Fibroblast of lung (primary cell): ENCODE measurements around the gene ZNF831.

Experiments
- EZH2 ChIP-seq: IDR thresholded peaks from 2 replicates; pipeline ENCODE4 v1.5.1; 2012; ENCODE audit warnings: low read length, control low read depth, mild to moderate bottlenecking; ENCODE audit errors: missing control alignments
- TF ChIP-seq, protein P1 (sequence below), 2 donors: IDR thresholded peaks in 1 of 2; conservative IDR thresholded peaks in 1 of 2; 1 replicate in 1 of 2; 2 replicates in 1 of 2; pipeline ENCODE4 v1.5.1; 2011 to 2012; ENCODE audit warnings: low read length in 2 of 2, control low read depth in 1 of 2, inconsistent platforms in 1 of 2, low read depth in 1 of 2, mild to moderate bottlenecking in 1 of 2

DNA sequence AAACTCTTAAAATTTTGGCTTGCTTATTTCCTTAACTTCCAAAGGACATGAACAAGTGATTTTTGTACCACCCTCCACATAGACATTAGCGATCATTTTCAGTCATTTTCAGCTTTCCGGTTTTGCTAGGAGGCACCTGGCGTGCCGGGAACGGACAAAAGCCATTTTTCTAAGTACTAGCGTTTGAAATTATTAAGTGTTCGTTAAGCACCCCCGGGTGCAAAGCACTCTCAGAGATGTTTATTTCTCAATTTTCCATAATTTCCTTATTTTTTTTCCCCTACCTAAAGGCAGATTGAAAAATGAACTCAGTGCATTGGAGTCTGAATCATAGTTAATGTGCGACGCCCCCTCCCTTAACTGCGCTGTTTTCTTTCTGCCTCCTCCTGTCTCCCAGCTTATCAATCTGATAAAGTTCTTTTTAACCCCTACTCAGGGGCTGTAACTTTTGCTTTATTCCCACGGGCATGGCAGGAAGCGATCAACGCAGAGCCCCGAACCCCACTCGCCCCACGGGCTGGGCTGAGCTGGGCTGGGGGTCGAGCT lies 58.2 kb downstream of the ZNF831 start:
- TF ChIP-seq, protein P1, sequence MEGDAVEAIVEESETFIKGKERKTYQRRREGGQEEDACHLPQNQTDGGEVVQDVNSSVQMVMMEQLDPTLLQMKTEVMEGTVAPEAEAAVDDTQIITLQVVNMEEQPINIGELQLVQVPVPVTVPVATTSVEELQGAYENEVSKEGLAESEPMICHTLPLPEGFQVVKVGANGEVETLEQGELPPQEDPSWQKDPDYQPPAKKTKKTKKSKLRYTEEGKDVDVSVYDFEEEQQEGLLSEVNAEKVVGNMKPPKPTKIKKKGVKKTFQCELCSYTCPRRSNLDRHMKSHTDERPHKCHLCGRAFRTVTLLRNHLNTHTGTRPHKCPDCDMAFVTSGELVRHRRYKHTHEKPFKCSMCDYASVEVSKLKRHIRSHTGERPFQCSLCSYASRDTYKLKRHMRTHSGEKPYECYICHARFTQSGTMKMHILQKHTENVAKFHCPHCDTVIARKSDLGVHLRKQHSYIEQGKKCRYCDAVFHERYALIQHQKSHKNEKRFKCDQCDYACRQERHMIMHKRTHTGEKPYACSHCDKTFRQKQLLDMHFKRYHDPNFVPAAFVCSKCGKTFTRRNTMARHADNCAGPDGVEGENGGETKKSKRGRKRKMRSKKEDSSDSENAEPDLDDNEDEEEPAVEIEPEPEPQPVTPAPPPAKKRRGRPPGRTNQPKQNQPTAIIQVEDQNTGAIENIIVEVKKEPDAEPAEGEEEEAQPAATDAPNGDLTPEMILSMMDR (conservative IDR thresholded peaks at IDR 0.05 in 1 of 2, IDR thresholded peaks at IDR 0.05 in 1 of 2; ENCODE audit: low read depth in 1 of 2, low read length in 2 of 2) = no peak
- no peak for TF ChIP-seq EZH2
